IPS DF 6.9 (cell line): Measurements from ENCODE around the gene SP100.
"Not testable (repeated sequence)": the region's sequence is repeated elsewhere in the genome, so short reads cannot be mapped to it uniquely, and the experiment has no call there.

Experiments
- DNase-seq: peaks from one replicate; pipeline ENCODE4 v3.0.0-alpha.2; 2013; ENCODE audit warnings: low read depth, low spot score
- H3K27ac ChIP-seq: one replicate; pipeline ENCODE4 v1.5.1; 2013; ENCODE audit warnings: low read length, control low read depth
- H3K27me3 ChIP-seq: 2 replicates; pipeline ENCODE4 v1.6.1; 2013; ENCODE audit warnings: mild to moderate bottlenecking, low read length; ENCODE audit not compliant: control insufficient read depth, insufficient read depth
- H3K36me3 ChIP-seq: 2 replicates; pipeline ENCODE4 v1.6.1; 2013; ENCODE audit warnings: low read length; ENCODE audit not compliant: control insufficient read depth, insufficient read depth
- H3K4me1 ChIP-seq: 2 replicates; pipeline ENCODE4 v1.6.1; 2013; ENCODE audit warnings: low read length; ENCODE audit not compliant: control insufficient read depth, insufficient read depth
- H3K4me3 ChIP-seq: 2 replicates; pipeline ENCODE4 v1.5.1; 2013; ENCODE audit warnings: mild to moderate bottlenecking, low read length
- H3K9me3 ChIP-seq: 2 replicates; pipeline ENCODE4 v1.6.1; 2013; ENCODE audit warnings: low read length, inconsistent platforms; ENCODE audit not compliant: control insufficient read depth, insufficient read depth
- WGBS: extraction: QIAGEN DNeasy Blood & Tissue Kit; methylation state at CpG from one replicate; pipeline ENCODE4 v1.1.7; 2013; ENCODE audit warnings: mixed read lengths, missing lambda C conversion rate; ENCODE audit not compliant: insufficient read length, insufficient coverage; 5-methylcytosine and 5-hydroxymethylcytosine counted together

The SP100 gene

GRCh38 chr2:230418341-230419016 is 2.5 kb downstream of the SP100 start:
- H3K27me3 ChIP-seq, result no peaks in the 10 kb centered on the region
- no peak for DNase-seq
- H3K36me3 ChIP-seq, result no peaks in the 10 kb centered on the region
- H3K9me3 ChIP-seq, result no peaks in the 10 kb centered on the region
- H3K4me3 ChIP-seq, result no peak overlapping the region
- no CpG with 5 or more reads among the region's 9 CpGs for WGBS
- no peak overlapping the region for H3K27ac ChIP-seq
- H3K4me1 ChIP-seq, result no peaks in the 10 kb centered on the region

- no CpG with 5 or more reads among the region's 4 CpGs for WGBS
- no peaks in the 10 kb centered on the region for H3K36me3 ChIP-seq
- DNase-seq, result no peak
- no peaks in the 10 kb centered on the region for H3K9me3 ChIP-seq
- no peaks in the 10 kb centered on the region for H3K27me3 ChIP-seq
- H3K4me1 ChIP-seq, result no peaks in the 10 kb centered on the region
- H3K27ac ChIP-seq, result no peak overlapping the region
- H3K4me3 ChIP-seq, result no peak overlapping the region
Measured at GRCh38 chr2:230419181-230419580, 3.2 kb downstream of the SP100 start.

- no peaks in the 10 kb centered on the region for H3K4me1 ChIP-seq
- H3K27me3 ChIP-seq, result no peaks in the 10 kb centered on the region
- no peaks in the 10 kb centered on the region for H3K36me3 ChIP-seq
- no CpG with 5 or more reads among the region's 4 CpGs for WGBS
- H3K9me3 ChIP-seq, result no peaks in the 10 kb centered on the region
- no peak for DNase-seq
- no peak overlapping the region for H3K4me3 ChIP-seq
- H3K27ac ChIP-seq, result no peak overlapping the region
Measured at GRCh38 chr2:230422149-230422548, 6.1 kb downstream of the SP100 start.

- no peaks in the 10 kb centered on the region for H3K9me3 ChIP-seq
- H3K4me3 ChIP-seq, result no peak overlapping the region
- no peak for DNase-seq
- no CpG with 5 or more reads among the region's 3 CpGs for WGBS
- no peaks in the 10 kb centered on the region for H3K4me1 ChIP-seq
- no peaks in the 10 kb centered on the region for H3K36me3 ChIP-seq
- H3K27ac ChIP-seq, result no peak overlapping the region
- no peaks in the 10 kb centered on the region for H3K27me3 ChIP-seq
Measured at GRCh38 chr2:230423851-230424458, 8.0 kb downstream of the SP100 start.

GRCh38 chr2:230425377-230425776 is 9.4 kb downstream of the SP100 start:
- Histone ChIP-seq H3K36me3 (no peaks in the 10 kb centered on the region), H3K9me3 (no peaks in the 10 kb centered on the region), H3K27ac (no peak overlapping the region), H3K4me1 (no peaks in the 10 kb centered on the region), H3K4me3 (no peak overlapping the region), H3K27me3 (no peaks in the 10 kb centered on the region)
- WGBS, result no CpG with 5 or more reads among the region's 1 CpG
- DNase-seq, result no peak

- Histone ChIP-seq H3K36me3 (no peaks in the 10 kb centered on the region), H3K27ac (no peak overlapping the region), H3K4me1 (no peaks in the 10 kb centered on the region), H3K9me3 (no peaks in the 10 kb centered on the region; the same call in 1 of the 2 replicates), H3K4me3 (no peak overlapping the region), H3K27me3 (no peaks in the 10 kb centered on the region)
- DNase-seq, result no peak
Measured at GRCh38 chr2:230429513-230429912, 13.5 kb downstream of the SP100 start.

GRCh38 chr2:230430957-230431910 is 15.2 kb downstream of the SP100 start:
- no peak for DNase-seq
- no CpG with 5 or more reads among the region's 1 CpG for WGBS
- Histone ChIP-seq H3K9me3 (no peaks in the 10 kb centered on the region; the same call in 1 of the 2 replicates), H3K4me1 (no peaks in the 10 kb centered on the region), H3K27me3 (no peaks in the 10 kb centered on the region), H3K4me3 (no peak overlapping the region), H3K36me3 (no peaks in the 10 kb centered on the region), H3K27ac (no peak overlapping the region)

- Histone ChIP-seq H3K27me3 (no peaks in the 10 kb centered on the region), H3K4me3 (no peak overlapping the region), H3K36me3 (no peaks in the 10 kb centered on the region), H3K9me3 (no peaks in the 10 kb centered on the region; the same call in 1 of the 2 replicates), H3K27ac (no peak overlapping the region), H3K4me1 (no peaks in the 10 kb centered on the region)
- WGBS, result no CpG with 5 or more reads among the region's 4 CpGs
- DNase-seq, result no peak
Measured at GRCh38 chr2:230434677-230435324, 18.8 kb downstream of the SP100 start.

- DNase-seq, result no peak
- Histone ChIP-seq H3K9me3 (no peaks in the 10 kb centered on the region; the same call in 1 of the 2 replicates), H3K36me3 (no peaks in the 10 kb centered on the region), H3K27ac (no peak overlapping the region), H3K27me3 (no peaks in the 10 kb centered on the region), H3K4me1 (no peaks in the 10 kb centered on the region), H3K4me3 (no peak overlapping the region)
- no CpG with 5 or more reads among the region's 2 CpGs for WGBS
Measured at GRCh38 chr2:230435431-230435830, 19.4 kb downstream of the SP100 start.

GRCh38 chr2:230439121-230439520 is 23.1 kb downstream of the SP100 start:
- not testable (repeated sequence) for H3K27ac ChIP-seq, H3K9me3 ChIP-seq, H3K4me1 ChIP-seq, H3K36me3 ChIP-seq, H3K4me3 ChIP-seq, H3K27me3 ChIP-seq, DNase-seq
